GM12891 (cell line): ENCODE results near the gene PROSER3.
A peak's percentile ranks its signal among the peaks of the same experiment; 100 is the strongest.
"Not testable (repeated sequence)": the region's sequence is repeated elsewhere in the genome, so short reads cannot be mapped to it uniquely, and the experiment has no call there.

Experiments
- DNase-seq: peaks from one replicate; pipeline ENCODE4 v3.0.0; 2011; ENCODE audit warnings: low spot score; ENCODE audit not compliant: insufficient read length
- FAIRE-seq: peaks from 2 replicates; lab custom pipeline; 2011; peaks lifted over from hg19 to GRCh38; lab: Jason Lieb, UNC
- PAX5 ChIP-seq: IDR thresholded peaks from 2 replicates; pipeline ENCODE4 v1.6.1; 2011; ENCODE audit warnings: low read length, moderate library complexity, mild to moderate bottlenecking; ENCODE audit not compliant: insufficient read depth, severe bottlenecking
- POLR2A ChIP-seq: IDR thresholded peaks from 2 replicates; pipeline ENCODE4 v1.6.1; 2011; ENCODE audit warnings: low read depth, low read length, control low read depth
- POLR2AphosphoS5 ChIP-seq: IDR thresholded peaks from 2 replicates; pipeline ENCODE4 v1.6.1; 2011; ENCODE audit warnings: low read depth, low read length, control low read depth
- POU2F2 ChIP-seq: IDR thresholded peaks from 2 replicates; pipeline ENCODE4 v1.6.1; 2011; ENCODE audit warnings: low read depth, mild to moderate bottlenecking, control low read depth, low read length, moderate library complexity
- SPI1 ChIP-seq: IDR thresholded peaks from 2 replicates; pipeline ENCODE4 v1.6.1; 2011; ENCODE audit warnings: low read depth, low read length, control low read depth
- TAF1 ChIP-seq: IDR thresholded peaks from 2 replicates; pipeline ENCODE4 v1.6.1; 2011; ENCODE audit warnings: low read depth, low read length, control low read depth

PROSER3 gene

DNA sequence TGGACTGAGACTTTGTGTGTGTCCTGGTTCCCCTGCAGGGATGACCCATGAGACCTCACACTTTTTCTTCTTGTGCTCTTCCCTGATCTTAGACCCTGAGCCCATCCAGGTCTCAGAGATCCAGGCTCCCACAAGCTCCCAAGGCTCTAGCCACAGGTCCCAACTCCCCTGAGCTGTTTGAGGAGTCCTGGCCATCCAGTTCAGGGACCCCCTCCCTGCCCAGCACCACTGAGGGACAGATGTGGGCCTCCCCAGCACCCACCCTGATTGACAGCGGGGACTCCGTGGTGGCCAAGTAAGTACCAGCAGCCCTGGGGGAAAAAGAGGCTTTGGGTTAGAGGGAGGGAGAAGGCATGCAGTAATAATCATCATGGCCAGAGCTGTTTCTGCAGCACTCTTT lies 1.7 kb downstream of the PROSER3 start:
- DNase-seq (no peak), FAIRE-seq (no peak)
- TF ChIP-seq POLR2A (no peak), TAF1 (no peak), POLR2AphosphoS5 (no peak), SPI1 (no peak), PAX5 (no peak), POU2F2 (no peak)

DNA sequence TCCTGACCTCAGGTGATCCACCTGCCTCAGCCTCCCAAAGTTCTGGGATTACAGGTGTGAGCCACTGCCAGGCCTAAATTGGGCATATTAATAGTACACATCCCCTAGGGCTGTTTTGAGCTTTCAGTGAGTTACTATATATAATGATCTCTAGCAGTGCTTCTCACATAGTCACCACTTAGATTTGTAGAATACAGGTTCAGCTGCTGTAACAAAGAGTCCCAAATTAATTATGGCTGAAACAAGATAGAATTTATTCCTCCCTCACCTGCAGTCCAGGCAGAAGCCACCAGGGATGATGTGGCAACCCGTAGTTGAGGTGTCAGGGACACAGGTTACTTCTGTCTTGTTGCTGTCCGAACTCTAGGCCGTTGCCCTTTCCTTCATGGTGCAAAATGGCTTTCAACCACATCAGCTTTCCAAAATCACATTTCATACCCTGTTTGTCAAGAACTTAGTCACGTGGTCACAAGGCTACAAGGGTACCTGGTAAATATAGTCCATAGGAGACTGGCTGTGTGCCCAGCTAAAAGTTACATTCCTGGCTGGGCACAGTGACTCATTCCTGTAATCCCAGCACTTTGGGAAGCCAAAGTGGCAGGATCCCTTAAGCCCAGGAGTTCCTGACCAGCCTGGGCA lies 2.9 kb downstream of the PROSER3 start:
- no peak for TF ChIP-seq PAX5
- TF ChIP-seq SPI1: no peak
- TF ChIP-seq POLR2A: no peak
- no peak for TF ChIP-seq TAF1
- no peak for TF ChIP-seq POLR2AphosphoS5
- TF ChIP-seq POU2F2: no peak
- FAIRE-seq (no peak), DNase-seq (no peak)

DNA sequence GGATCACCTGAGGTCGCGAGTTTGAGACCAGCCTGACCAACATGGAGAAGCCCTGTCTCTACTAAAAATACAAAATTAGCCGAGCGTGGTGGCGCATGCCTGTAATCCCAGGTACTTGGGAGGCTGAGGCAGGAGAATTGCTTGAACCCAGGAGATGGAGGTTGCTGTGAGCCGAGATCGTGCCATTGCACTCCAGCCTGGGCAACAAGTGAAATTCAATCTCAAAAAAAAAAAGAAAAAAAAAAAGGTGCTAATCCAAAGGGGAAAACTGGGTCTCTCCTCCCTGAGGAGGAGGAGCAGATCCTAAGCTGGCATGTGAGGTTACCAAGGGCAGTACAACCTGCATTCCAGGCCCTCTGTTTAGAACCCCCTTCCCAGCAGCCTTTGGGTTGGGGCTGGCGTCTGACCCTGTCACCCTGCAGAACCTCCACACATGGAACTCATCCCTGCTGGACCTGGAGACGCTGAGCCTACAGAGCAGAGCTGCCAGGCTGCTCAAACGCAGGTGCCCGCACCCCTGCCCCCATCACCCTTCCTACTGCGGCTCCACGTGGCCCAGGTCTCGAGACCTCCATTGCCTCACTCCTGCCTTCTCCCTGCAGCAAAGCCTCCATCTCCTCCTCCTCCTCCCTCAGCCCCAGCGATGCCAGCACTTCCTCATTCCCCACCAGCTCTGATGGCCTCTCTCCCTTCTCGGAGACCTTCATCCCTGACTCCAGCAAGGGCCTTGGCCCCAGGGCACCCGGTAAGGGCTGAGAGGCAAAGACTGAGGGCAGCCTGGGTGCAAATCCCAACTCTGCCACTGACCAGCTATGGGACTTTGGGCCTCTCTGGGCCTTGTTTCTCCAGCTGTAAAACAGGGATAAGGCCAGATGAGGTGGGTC lies 6.7 kb downstream of the PROSER3 start:
- FAIRE-seq (no peak), DNase-seq (no peak)
- no peak for TF ChIP-seq SPI1
- no peak for TF ChIP-seq POLR2A
- no peak for TF ChIP-seq POLR2AphosphoS5
- no peak for TF ChIP-seq PAX5
- no peak for TF ChIP-seq TAF1

DNA sequence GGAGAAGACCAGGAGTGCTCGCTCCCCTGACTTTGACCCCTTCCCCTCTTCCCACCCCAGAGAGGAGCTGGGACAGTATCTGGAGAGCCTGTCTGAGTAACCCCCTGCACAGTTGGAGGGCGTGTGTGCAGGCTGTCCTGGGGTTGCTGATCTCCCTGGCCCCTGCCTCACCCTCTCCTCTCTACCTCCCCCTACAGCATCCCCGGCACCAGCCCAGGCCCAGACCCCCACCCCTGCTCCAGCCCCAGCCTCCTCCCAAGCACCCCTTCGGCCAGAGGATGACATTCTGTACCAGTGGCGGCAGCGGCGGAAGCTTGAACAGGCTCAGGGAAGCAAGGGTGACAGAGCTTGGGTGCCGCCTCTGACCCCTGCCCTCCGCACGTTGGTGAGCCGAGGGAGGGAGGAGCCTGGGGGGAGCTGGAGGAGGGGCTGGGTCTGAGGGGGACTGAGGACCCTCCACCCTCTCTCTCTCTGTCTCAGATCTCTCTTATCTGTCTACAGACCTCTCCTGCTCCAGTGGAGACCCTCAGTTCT lies 8.7 kb downstream of the PROSER3 start:
- TF ChIP-seq POU2F2 (no peak), TAF1 (no peak), SPI1 (no peak), POLR2AphosphoS5 (no peak), POLR2A (0 out of 2 replicates have a peak, but pooled peaks have one; percentile 24)
- FAIRE-seq: no peak
- no peak for DNase-seq

DNA sequence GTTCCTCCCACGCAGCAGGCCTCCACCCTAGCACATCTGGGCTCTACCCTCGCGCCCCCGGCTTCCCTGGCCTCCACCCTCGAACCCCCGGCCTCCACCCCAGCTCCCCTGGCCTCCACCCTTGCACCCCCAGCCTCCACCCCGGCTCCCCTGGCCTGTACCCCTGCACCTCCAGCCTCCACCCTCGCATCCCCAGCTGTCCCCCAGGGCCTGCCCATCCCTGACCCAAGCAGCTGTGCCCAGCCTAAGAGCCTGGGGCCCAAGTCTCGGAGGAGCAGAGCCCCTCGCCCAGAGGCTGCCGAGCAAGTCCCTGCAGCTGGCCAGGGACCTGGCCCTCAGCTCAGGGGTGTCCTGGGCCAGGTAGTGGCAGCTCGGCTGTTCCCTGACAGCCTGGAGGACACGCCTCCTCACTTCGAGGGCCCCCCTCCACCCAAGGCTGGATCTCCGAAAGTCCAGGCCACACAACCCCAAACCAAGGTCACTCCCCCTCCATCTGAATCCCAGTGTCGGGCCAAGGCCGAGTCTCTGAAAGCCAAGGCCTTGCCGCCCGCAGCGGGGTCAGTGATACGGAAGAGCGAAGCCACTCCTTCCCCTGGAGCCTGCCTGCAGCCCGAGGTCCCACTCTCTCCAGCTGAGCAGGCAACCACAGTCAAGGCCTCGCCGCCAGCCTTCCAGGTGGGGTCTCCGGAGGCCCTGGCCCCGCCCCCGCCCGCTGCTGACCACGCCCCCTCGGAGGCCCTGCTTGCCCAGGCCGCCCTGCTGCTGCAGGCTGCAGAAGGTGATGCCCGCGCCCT lies 9.5 kb downstream of the PROSER3 start:
- DNase-seq (no peak), FAIRE-seq (no peak)
- no peak for TF ChIP-seq TAF1
- no peak for TF ChIP-seq PAX5
- no peak for TF ChIP-seq POLR2AphosphoS5
- TF ChIP-seq SPI1: no peak

DNA sequence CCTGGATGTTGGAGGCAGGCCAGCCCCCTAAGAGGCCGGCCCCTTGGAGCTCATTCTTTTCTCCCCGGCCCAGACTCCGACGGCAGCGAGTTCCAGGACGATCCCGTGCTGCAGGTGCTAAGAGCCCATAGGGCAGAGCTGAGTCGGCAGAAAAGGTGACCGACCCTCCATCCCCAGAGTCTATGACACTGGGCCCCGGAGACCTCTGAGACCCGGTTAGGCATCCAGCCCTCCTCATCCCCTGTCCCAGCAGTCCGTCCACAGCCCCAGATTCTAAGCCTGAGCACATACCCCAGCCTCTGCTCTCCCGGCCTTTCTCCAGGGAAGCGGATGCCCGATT lies 10.1 kb downstream of the PROSER3 start:
- FAIRE-seq (no peak), DNase-seq (no peak)
- TF ChIP-seq POLR2AphosphoS5 (no peak), POU2F2 (no peak), POLR2A (no peak), TAF1 (no peak), PAX5 (no peak), SPI1 (no peak)

DNA sequence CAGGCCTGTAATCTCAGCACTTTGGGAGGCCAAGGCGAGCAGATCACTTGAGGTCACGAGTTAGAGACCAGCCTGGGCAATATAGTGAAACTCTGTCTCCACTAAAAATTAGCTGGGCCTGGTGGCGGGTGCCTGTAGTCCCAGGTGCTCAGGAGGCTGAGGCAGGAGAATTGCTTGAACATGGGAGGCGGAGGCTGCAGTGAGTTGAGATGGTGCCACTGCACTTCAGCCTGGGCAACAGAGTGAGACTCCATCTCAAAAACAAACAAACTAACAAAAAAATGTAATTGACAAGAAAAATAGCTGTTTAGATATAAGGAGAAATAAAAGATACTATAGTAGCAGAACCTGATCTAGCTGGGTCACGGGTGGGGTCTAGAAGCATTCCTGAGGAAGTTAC lies 14.4 kb downstream of the PROSER3 start:
- FAIRE-seq, DNase-seq: not testable (repeated sequence)

DNA sequence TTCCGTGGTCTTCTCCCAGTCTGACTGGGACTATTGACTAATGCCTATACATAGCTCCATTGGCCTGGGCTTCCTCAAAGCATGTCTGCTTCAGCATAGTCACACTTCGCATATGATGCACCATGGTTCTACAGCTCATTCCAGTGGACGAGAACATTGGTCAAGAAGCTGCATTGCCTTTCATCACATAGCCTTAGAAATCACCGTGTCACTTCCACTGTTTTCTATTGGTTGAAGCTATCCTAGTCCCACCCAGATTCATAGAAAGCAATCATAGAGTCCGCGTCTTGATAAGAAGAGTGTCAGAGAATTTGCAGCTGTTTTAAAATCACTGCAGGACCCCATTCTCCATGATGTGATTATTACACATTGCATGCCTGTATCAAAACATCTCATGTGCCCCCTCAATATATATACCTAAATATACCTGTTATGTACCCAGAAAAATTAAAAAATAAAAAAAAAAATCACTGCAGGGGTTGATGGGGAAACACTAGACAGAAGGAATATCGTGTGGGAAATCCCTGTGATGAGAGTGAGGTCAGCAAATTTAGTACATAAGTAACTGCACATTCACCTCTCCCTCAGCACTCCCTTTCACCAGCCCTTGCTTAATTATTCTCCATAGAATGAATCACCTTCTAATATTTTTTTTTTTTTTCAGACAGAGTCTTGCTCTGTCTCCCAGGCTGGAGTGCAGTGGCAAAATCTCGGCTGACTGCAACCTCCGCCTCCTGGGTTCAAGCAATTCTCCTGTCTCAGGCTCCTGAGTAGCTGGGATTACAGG lies 15.2 kb downstream of the PROSER3 start:
- no peak for DNase-seq
- no peak for FAIRE-seq
- TF ChIP-seq SPI1 (no peak), PAX5 (no peak), TAF1 (no peak), POLR2A (no peak), POU2F2 (no peak), POLR2AphosphoS5 (no peak)
